SW 1271 (cell line): Measurements from ENCODE around the gene XRCC1.
"Not testable (repeated sequence)": the region's sequence is repeated elsewhere in the genome, so short reads cannot be mapped to it uniquely, and the experiment has no call there.

Experiments
- DNase-seq, 2 experiments: peaks; one replicate each; lab custom pipeline; 2025; lab: John Stamatoyannopoulos, UW

The XRCC1 gene

DNA sequence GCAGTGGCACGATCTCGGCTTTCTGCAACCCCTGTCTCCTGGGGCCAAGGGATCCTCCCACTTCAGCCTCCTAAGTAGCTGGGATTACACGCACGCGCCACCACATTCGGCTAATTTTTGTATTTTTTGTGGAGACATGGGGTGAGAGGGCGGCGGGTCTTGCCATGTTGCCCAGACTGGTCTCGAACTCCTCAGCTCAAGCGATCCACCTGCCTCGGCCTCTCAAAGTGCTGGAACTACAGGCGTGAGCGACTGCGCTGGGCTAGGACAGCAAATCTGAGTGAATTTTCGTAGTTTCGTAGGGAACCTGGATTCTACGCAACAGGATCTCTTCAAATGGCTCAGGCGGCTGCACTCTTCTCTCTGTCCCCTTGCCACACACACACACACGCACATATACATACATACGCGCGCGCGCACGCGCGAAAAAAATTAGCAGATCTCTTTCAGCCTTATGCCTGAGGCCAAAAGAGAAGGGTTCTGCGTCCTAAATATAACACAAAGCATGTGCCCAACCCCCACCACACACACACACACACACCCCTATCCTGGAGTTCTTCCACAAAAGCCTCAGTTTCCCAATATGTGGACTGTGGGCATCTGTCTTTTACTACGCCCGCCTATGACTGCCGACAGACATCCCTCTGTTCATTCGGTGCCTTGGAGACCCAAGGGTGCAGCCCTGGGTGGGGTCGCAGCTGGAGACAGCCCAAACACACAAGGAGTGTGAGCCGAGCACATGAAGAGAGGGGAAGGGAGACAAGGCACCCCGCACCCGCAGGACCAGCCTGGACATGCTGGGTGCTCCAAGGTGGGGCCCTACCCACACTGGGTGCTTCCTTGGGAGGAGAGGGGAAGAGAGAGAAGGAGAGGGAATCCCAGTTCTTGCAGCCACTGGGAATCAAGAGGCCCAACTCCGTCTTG is 890 bp upstream of the XRCC1 start:
- DNase-seq = no peak

DNA sequence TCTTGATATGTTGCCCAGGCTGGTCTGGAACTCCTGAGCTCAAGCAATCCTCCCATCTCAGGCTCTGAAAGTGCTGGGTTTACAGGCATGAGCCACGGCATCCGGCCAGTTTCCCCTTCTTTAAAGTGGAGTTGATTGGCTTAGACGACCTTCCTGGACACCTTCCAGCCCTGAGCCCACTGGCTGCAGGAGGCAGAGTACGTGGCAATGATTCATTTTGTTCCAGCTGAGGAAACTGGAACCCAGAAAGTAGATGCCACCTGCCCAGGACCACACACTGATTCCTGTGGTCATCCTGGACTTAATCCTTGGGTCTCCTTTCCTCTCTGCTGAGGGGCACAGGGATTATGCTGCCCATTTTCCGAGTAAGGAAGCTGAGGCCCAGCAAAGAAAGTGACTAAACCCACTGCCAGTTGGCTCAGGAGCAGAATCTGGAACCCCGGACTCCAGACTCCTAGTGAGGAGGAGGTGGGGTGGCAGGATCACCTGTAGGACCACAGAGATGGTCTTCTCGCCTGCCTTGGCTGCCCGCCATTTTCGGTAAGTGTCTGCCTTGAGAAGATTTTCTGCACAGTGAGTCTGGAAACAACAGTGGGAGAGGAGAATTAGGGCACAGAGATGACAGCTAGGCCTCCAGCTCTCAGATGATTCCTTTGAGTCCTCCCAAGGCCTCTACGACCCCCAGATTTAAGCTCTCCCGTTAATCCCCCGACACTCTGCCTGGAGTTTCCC is 737 bp downstream of the XRCC1 start:
- DNase-seq = no peak

DNA sequence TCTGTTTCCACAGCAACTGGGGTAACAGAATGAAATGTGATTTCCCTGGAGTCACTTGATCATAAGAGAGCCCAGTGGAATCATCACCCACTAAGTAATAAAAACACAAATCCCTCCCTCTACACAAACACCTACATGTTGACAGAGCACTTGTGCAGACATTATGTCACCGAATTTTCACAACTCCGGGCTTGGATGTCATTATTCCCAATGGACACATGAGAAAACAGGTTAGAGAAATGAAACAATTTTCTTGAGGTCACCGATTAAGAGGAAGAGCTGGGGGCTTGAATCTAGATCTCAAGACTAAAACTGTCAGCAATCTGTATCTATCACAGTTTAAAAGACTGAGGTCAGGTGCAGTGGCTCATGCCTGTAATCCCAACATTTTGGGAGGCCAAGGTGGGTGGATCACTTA is 3.1 kb downstream of the XRCC1 start:
- no peak for DNase-seq

DNA sequence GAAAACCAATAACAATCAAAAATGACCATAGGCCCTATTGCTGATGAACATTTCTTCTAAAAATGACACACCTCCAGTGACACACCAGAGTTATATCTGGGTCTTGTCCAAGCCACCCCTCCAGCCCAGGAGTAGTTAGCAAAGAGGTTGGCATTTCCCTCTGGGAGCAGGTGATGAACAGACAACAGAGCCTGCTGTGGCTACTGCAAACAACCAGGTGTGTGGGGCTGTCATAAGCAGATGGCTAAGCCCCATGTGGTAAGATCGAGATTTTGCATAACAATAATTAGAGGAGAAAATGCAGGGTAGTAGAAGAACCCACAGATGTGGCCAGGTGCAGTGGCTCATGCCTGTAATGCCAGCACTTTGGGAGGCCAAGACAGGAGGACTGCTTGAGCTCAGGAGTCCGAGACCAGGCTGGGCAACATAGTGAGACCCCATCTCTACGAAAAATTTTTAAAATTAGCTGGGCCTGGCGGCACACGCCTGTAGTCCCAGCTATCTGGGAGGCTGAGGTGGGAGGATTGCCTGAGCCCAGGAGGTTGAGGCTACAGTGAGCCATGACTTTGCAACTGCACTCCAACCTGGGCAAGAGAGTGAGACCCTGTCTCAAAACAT is 5.0 kb downstream of the XRCC1 start:
- no peak for DNase-seq

DNA sequence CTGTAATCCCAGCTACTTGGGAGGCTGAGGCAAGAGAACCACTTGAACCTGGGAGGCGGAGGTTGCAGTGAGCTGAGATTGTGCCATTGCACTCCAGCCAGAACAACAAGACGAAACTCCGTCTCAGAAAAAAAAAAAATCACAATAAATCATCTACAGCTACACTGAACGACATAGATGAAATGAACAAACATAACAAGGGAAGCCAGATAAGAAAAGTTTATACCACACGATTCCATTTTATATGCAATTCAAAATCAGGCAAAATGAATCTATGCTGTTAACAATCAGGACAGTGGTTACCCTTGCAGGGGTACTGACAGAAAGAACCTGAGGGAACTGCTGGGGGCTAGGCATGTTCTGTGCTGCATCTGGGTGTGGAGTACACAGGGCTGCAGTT is 5.7 kb downstream of the XRCC1 start:
- DNase-seq = no peak

DNA sequence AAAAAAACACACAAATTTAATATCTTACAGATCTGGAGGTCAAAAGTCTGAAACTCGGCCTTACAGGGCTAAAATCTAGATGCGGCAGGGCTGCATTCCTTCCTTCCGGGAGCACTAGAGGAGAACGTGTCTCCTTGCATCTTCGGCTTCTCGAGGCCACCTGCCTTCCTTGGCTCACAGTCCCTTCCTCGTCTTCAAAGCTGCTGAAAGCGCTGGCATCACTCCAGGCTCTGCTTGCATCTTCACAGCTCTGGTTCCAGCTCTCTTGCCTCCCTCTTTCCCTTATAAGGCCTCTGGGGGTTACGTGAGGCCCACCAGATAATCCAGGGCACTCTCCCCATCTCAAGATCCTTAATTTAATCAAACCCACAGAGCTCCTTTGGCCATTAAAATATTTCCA is 10.5 kb downstream of the XRCC1 start:
- DNase-seq = no peak

DNA sequence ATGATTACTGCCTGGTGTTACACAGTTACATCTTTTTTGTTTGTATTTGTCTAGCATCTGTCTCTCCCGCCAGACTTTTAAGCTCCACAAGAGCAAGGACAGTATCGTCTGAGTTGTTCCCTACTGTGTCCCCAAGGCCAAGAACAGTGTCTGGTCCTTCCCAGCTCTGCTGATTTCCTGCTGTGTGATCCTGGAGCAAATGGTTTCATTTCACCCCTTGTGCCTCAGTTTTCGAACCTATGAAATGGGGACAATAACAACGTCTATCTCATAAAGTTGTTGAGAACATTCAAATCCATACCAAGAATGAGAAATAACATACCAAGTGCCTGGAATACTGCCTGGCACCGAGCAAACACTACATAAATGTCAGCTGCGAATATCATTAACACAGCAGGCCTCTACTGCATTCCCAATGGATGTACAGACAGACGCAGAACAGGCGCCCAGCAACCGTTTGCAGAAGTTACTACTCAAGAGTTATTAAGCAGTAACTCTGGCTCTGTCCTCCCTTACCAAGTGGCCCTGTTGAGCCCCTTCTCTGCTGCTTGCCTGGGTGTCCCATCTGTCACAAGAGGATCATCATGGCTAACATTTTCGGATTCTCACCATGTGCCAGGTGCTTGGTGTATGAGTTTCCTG is 11.4 kb downstream of the XRCC1 start:
- no peak for DNase-seq

DNA sequence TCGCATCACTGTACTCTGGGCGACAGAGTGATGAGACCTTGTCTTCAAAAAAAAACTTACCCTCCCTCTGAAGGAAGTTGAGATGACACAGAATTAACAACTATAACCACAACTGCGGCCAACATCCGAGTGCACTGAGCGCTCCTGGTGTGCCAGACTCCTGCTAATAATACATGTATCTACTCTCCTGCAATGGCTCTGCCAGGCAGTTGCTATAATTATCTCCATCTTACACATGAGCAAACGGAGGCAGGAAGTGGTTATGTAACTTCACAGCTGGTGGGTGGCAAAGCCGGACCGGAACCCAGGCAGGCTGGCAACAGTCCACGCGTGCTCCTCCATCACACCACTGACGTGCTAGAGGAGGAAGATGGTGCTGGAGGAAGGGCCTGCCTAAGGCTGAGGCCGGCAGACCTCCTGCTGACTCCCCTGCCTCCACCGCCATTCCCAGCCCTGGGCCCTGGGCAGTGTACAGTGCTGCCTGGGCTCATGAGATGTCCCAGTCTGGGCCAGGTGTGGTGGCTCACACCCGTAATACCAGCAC is 12.6 kb downstream of the XRCC1 start:
- peak; percentile 74 to 91 for DNase-seq

DNA sequence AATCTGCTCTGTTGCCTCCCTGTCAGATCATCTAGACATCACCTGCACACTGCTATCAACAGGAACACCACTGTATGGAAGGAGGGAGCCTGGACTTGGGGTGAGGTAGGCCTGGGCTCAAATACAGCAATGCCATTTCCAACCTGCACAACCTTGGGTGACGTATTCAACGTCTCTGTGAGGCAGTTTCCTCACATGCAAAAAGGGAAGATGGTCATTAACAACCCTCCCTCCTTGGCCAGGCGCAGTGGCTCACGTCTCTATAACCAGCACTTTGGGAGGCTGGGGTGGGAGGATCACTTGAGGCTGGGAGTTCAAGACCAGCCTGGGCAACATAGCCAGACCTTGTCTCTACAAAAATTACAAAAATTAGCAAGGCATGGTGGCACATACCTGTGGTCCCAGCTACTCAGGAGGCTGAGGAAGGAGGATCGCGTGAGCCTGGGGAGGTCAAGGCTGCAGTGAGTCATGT is 13.1 kb downstream of the XRCC1 start:
- no peak for DNase-seq

DNA sequence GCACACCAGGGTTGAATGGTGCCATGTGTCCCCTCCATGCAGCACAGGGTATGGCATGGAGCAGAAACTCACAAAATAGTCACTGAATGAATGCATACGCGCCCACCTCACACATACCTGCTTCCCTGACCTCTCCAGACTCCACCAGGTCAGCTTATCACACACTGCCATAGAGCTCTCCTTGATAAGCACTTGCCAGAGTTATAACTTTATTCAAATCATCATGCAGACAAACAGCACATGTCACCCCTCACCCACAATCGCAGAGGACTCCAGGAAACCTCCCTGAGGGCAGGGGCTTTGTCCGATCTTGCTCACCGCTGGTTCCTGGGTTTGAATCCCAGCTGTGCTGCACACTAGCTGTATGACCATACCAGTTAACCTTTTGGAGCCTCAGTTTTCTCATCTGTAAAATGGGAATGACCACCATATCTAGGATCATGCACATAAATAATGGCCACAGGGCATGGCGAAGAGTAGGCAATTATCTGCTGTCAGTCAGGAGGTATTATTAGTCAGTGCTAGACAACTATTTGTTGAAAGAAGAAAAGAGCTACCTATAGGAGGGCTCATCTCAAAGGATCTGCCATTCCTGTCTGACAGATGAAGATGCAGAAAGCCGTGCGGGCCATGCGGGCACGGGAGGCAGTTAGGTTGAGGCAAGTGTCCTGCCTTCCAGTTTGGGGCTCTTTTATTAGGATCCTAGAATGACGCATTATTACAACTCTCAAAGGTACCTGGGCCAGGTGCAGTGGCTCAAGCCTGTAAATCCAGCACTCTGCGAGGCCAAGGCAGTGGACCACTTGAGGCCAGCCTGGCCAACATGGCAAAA is 14.0 kb downstream of the XRCC1 start:
- no peak for DNase-seq

DNA sequence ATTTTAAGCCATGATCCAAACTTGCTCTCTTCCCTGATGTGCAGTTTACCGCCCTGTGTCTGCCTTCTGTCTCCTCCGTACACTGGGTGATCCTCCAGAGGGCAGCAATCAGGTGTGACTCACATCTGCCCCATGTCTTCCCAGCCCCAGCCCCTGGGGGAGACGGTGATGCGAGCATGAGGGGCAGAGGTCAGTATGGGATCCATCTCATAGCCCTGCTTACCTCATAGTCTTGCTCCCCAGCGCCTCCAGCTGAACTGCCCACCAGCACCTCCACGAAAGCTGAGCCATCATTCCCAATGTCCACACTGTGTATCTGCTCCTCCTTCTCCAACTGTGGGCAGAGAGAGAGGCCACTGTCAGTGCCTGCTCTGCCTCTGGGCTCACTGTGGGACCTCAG is 14.6 kb downstream of the XRCC1 start:
- DNase-seq = no peak

DNA sequence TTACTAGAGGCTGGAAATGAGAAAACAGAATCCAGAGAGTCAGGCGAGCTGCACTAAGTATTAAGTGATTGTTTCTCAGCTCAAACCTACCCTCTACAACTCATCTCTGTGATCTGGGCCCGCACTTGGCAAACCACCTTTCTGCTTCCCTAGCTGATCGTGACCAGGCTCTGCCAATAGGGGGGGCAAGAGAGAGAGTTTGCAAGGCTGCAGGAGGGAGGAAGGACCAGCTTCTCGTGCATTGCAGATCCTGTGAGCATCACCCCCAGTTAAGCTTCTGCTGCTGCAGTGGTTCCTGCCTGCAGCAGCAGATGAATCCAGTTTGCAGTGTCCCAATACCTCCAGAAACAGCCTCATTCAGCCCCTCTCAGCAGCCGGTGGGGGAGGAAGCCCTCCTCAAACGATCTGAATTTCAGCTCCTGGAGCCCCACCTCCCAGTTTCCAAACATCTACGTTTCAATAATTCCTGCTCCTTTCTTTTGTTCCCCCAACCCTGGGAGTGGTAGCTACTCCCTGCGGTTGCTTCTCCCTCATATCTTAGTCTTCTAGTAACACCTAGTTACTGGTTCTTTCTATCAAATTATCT is 20.0 kb downstream of the XRCC1 start:
- DNase-seq = peak in 1 of 2 experiments; percentile 54

DNA sequence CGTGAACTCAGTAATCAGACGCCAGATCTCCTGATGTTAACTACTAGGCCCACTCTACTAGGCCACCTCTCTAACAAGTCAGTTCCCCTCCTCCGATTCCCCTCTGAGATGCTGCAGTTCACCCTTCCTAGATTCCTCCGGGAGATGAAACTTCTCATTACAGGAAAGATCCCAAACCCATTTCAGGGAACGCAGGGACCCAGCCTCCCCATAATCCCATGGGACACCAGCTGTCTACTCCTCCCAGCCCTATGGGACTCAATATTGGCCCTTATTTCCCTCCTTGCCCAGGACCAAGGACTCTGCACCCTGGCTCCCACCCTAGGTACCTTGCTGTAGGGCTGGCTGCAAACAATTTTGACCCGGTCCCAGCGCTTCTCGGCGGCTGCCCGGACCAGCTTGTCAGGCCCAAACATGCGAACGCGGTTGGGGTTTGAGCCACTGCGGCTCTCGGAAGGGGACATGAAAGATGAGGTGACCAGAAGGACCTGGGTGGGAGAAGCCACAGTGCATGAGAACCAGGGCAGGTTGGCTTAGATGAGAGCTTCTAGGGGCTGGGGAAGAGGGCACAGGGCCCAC is 20.9 kb downstream of the XRCC1 start:
- DNase-seq = no peak

DNA sequence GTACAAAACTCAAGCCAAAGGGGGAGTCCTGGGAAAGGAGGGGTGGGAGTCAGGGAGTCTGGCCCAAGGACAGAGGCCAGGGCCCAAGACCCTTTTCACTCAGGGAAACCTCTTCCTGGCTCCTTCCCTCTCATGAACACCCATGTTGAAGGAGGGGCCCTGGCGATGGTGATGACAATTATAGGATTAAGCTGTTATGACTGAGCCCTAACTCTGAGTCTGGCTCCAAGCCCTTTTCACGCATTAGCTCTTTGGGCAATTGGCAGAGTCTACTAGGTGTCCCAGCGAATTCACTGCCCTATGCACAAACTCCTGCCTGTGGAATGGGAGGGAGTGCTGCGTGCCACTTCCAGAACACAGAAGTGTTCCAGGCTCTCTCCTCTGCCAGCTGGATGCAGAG is 21.7 kb downstream of the XRCC1 start:
- DNase-seq = no peak

DNA sequence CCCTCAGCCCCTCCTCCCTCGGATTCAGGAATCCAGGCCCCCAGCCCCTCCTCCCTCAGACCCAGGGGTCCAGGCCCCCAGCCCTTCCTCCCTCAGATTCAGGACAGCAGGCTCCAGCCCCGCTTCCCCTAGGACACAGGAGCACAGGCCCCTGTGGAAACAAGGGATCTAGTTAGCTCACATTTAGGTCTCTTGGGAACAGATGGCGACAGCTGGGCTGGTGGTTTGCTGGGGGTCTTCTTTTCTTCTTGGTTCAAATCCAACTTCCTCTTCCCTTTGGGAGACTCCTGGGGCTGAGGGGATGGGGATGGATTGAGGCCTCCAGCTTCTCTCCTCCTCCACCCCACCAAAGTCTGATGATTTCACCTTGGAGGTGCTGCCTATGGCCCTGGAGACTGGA is 22.7 kb downstream of the XRCC1 start:
- DNase-seq = no peak

DNA sequence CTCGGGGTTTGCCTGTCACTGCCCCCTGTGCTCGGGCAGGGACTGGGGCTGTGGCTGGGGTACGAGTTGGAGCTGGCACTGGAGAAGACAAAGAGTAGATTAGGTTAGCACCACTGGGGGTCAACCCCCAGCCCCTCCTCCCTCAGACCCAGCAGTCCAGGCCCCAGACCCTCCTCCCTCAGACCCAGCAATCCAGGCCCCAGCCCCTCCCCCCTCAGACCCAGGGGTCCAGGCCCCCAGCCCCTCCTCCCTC is 23.2 kb downstream of the XRCC1 start:
- DNase-seq = no peak

DNA sequence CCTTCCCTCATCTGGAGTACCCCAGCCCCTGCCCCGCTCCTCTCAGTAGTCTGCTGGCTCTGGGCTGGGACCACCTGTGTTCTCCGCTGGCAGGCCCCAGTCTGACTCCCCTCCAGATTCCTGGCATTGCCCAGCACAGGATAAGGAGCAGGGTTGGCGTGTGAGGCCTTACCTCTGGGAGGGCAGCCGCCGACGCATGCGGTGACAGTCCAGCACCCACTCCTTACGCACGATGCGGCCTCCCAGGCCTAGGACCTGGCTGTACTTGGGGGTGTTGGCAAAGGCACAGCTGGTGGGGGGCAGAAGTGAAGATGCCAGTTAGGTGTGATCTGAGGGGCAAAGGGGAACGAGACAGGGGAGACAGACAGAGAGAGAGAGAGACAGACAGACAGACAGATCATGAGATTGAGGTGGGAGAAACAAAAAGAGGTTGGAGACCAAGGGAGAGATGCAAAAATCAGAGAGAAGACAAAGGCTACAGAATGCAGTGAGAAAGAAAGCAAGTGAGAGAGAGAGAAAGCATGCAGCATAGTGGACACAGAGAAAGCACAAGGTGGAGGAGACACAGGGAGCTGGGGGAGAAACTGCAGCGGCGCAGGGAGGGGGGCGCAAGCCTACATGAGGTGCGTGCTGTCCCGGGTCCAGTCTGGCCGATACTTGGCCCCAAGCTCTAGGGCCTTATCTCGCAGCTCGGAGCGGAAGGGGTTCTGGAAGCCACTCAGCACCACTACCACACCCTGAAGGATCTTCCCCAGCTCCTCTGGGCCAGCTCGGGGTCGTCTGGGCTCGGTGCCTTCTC is 23.7 kb downstream of the XRCC1 start:
- DNase-seq = no peak

DNA sequence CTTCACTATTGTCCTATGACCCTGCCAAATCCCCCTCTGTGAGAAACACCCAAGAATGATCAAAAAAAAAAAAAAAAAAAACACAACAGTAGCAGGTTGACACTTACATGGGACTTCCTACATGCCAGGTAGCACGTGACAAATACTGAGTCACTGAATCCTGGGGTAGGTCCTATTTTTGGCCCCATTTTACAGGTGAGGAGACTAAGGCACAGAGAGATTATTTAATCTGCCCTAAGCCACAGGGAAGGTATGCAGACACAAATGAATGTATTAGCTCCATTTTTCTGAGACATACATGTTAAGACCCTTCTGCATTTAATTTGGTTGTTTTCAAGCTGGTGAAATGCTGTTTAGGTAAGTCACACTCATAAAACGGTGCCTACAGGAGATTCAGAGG is 26.6 kb downstream of the XRCC1 start:
- DNase-seq = no peak

DNA sequence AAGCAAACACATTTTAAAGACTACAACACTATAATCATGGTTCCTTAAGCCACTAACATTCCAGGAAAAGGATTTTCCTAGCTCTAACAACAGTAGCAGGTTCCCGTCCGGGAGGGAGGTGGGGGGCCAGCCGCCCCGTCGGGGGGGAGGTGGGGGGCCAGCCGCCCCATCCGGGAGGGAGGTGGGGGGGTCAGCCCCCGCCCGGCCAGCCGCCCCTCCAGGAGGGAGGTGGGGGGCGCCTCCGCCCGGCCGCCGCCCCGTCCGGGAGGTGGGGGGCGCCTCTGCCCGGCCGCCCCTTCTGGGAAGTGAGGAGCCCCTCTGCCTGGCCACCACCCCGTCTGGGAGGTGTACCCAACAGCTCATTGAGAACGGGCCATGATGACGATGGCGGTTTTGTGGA is 27.4 kb downstream of the XRCC1 start:
- not testable (repeated sequence) for DNase-seq

DNA sequence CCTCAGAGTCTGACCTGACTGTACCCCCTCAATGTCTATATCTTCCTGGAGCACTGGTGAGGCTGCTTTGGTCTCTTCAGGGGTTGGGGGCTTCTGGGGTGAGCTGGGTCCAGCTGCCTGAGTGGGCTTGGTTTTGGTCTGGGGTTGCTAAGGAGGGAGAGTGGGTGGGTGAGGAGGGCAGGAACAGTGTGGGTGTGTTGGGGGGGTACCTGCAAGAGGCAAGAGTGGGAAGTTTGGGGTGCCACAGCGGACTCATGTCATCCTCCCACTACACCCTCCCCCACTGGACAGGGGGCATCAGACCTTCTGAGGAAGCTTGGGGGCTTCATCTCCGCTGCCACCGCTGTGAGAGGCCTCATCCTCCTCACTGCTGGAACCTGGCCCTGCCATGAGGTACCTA is 28.7 kb downstream of the XRCC1 start:
- DNase-seq = no peak
